NCI-H345 (cell line): Measurements from ENCODE around the gene EFCAB7.
A peak's percentile ranks its signal among the peaks of the same experiment; 100 is the strongest.

ENCODE experiments used
- DNase-seq: peaks from one replicate; lab custom pipeline; 2025; lab: John Stamatoyannopoulos, UW

EFCAB7 gene

GRCh38 chr1:63607322-63607721 is 84.0 kb downstream of the EFCAB7 start:
- DNase-seq = no peak

DNA sequence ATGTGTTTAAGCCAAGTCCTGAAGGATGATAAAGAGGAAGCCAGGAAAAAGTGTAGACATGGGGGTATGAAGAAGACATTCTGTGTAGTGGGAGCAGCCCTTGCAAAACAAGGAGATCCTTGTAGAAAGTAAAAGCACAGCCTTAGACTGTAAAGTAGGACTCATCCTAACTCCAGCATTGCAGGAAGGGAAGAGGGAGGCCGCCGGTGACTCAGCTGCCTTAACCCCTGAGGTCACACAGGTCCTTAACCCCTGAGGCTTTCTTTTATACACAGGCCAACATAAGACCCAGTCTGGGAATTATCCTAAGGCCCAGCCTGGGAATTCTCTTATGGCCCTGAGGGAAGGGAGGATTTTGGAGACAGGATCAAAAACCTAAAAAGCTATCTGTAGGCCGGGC is 87.9 kb downstream of the EFCAB7 start:
- DNase-seq = no peak

DNA sequence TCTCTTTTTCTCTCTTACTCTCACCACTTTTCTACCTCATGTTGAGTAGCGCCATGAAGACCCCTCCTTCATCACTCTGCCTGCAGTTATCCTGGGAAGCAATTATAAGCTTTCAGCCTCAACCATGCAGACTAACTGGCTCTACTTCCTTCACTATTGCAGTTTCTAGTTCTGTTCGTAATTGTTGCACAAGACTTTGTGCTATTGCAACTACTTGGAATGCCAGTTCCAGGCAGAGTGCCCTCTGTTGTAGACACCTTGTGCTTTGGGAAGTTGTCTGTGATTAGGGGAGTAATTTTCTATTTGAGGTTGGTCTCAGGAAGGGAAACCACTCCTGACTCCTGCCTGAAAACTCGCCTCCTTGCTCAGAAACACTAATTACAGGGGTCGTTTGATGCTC is 89.2 kb downstream of the EFCAB7 start:
- DNase-seq = no peak

GRCh38 chr1:63612971-63613370 is 89.6 kb downstream of the EFCAB7 start:
- no peak for DNase-seq

- peak; percentile 70 for DNase-seq
These were observed 92.6 kb downstream of the EFCAB7 start for GRCh38 chr1:63615768-63616420.

GRCh38 chr1:63617450-63617849 is 94.1 kb downstream of the EFCAB7 start:
- DNase-seq = no peak

DNA sequence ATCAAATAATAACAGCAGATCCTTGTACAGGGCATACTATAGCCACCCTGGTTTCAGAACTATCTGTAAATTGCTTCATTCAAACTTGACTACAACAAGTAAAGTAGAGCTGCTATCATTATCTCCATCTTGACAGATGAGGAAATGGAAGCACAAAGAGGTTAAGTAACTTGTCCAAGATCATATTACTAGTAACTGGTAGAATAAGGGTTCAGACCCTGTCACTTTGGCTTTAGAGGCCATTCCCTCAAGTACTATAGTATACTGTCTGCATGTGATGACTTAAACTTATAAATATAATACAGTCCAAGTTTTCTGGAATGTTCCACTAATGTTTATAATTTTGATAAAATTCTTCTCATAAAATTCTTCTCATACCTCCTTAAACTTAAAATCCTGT is 94.7 kb downstream of the EFCAB7 start:
- no peak for DNase-seq

DNA sequence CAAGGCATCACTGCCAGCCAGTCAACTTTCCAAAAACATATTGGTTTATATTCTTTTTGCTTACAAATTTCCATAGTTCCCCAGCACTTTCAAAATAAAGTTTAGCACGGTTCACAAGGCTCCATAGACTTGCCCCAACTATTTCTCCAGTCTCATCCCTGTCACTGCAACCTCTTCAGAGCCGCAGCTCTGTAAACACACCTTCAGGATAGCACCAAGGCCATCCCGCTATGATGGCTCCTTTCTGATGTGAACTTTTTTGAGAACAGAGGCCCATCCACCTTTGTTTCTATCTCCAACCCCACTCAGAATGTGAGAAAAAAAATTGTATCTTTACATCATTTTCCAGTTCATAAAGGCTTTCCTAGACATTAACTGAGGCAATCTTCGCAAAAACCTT is 96.2 kb downstream of the EFCAB7 start:
- no peak for DNase-seq

- no peak for DNase-seq
These were observed 97.3 kb downstream of the EFCAB7 start for GRCh38 chr1:63620671-63621070.

- no peak for DNase-seq
These were observed 97.8 kb downstream of the EFCAB7 start for GRCh38 chr1:63621075-63621474.

DNA sequence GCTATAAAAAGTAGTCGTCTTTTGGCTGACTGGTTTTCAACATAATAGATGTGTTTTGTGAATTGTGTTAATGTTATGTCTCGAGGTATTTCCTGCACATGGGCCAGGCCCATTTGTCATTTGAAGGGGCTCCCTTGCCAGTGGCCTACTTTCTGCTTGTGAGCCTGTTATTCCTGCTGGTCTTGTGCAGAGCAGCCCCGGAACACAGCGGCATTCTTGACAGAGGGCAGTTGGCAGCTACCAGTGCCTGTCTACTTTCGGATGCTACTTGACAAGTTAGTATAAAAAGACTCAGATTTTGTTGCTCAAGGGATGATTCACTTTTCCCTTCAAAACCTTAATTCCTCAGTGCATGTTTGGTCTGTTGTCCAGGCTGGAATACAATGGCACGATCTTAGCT is 98.4 kb downstream of the EFCAB7 start:
- DNase-seq = no peak
